Suprapubic skin (tissue), 4 donors: ENCODE measurements around the gene FRMPD1.

Source experiments
- CTCF ChIP-seq, 2 donors: fragments of 200-600 bp in 1 of 2; fragments of 450-650 bp in 1 of 2; sonication (generic) in 1 of 2; IDR thresholded peaks; one replicate each; pipeline ENCODE4 v1.5.1; 2016 to 2019; ENCODE audit warnings: antibody characterized with exemption in 2 of 2, mild to moderate bottlenecking in 1 of 2, moderate library complexity in 1 of 2
- EP300 ChIP-seq: sonication (generic); formaldehyde crosslinking; IDR thresholded peaks from one replicate; pipeline ENCODE4 v1.6.1; 2017; ENCODE audit warnings: antibody characterized with exemption
- POLR2A ChIP-seq, 2 donors: fragments of 450-650 bp; IDR thresholded peaks; one replicate each; pipeline ENCODE4 v1.6.1; 2017; ENCODE audit warnings: antibody characterized with exemption in 2 of 2, mild to moderate bottlenecking in 2 of 2, moderate library complexity in 2 of 2
- POLR2AphosphoS5 ChIP-seq, 3 donors: sonication (generic); formaldehyde crosslinking; IDR thresholded peaks; one replicate each; pipeline ENCODE4 v1.6.1; 2017; ENCODE audit warnings: antibody characterized with exemption in 3 of 3

- TF ChIP-seq POLR2A (IDR thresholded peaks at IDR 0.05), result no peak
- no peak for TF ChIP-seq CTCF (IDR thresholded peaks at IDR 0.05)
- no peak for TF ChIP-seq EP300
- TF ChIP-seq POLR2AphosphoS5 (IDR thresholded peaks at IDR 0.05), result no peak
These were observed 26.7 kb upstream of the FRMPD1 start for GRCh38 chr9:37624073-37624472.
